ENCODE data around the gene BSG. TPM values are rescaled to one million over a fixed set of nuclear protein-coding genes. Genes with fewer than 3 reads are reported as not detected.
A peak's percentile ranks its signal among the peaks of the same experiment; 100 is the strongest.
"Not testable (repeated sequence)": the region's sequence is repeated elsewhere in the genome, so short reads cannot be mapped to it uniquely, and the experiment has no call there.

The BSG gene
- total and polyA plus RNA-seq, 10 donors: 95.3 to 307 (median 213) TPM

GRCh38 chr19:584240-585001 lies 12.0 kb downstream of the BSG start:
- Histone ChIP-seq H3K36me3 (peaks cover 6 to 45% (median 42%) of the 10 kb centered on the region in 6 donors), H3K27me3 (replicated peaks in 1 of 7) (peaks cover 0 to 59% (median 26%) of the 10 kb centered on the region in 7 donors), H3K27ac (no peak overlapping the region), H3K9me3 (no peaks in the 10 kb centered on the region), H3K4me1 (peaks cover 15 to 35% (median 27%) of the 10 kb centered on the region in 6 donors), H3K4me3 (no peak overlapping the region)
- TF ChIP-seq POLR2AphosphoS5 (IDR thresholded peaks at IDR 0.05) (peak; percentile 64 to 82 (median 66)), POLR2A (IDR thresholded peaks at IDR 0.05) (no peak)
- TF ChIP-seq, protein P1, sequence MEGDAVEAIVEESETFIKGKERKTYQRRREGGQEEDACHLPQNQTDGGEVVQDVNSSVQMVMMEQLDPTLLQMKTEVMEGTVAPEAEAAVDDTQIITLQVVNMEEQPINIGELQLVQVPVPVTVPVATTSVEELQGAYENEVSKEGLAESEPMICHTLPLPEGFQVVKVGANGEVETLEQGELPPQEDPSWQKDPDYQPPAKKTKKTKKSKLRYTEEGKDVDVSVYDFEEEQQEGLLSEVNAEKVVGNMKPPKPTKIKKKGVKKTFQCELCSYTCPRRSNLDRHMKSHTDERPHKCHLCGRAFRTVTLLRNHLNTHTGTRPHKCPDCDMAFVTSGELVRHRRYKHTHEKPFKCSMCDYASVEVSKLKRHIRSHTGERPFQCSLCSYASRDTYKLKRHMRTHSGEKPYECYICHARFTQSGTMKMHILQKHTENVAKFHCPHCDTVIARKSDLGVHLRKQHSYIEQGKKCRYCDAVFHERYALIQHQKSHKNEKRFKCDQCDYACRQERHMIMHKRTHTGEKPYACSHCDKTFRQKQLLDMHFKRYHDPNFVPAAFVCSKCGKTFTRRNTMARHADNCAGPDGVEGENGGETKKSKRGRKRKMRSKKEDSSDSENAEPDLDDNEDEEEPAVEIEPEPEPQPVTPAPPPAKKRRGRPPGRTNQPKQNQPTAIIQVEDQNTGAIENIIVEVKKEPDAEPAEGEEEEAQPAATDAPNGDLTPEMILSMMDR (IDR thresholded peaks at IDR 0.05 in 8 of 11, conservative IDR thresholded peaks at IDR 0.05 in 3 of 11): peak; percentile 77 to 94 (median 89)
- DNase-seq: peak; percentile 89
- WGBS, 5 donors: 34 to 54% (median 39%) methylated on average over 21 to 38 of the region's 38 CpGs
- intact Hi-C loops (cut with DNase I; ENCODE audit: low total_unique reads): loop anchor here (10.0 kb wide), 1 partner anchor 150 kb away; no protein-coding TSS in a partner anchor

GRCh38 chr19:585146-585545 lies 12.8 kb downstream of the BSG start:
- Histone ChIP-seq H3K27me3 (replicated peaks in 1 of 7) (peaks cover 0 to 61% (median 27%) of the 10 kb centered on the region in 7 donors), H3K36me3 (peaks cover 6 to 37% (median 35%) of the 10 kb centered on the region in 6 donors), H3K4me1 (peaks cover 15 to 32% (median 28%) of the 10 kb centered on the region in 6 donors)
- not testable (repeated sequence) for H3K27ac ChIP-seq, H3K9me3 ChIP-seq, H3K4me3 ChIP-seq, DNase-seq
- intact Hi-C loops (cut with DNase I; ENCODE audit: low total_unique reads): loop anchor here (10.0 kb wide), 1 partner anchor 150 kb away; no protein-coding TSS in a partner anchor
- 80 to 89% (median 87%) methylated on average over 18 to 34 of the region's 34 CpGs for WGBS, 5 donors

DNA sequence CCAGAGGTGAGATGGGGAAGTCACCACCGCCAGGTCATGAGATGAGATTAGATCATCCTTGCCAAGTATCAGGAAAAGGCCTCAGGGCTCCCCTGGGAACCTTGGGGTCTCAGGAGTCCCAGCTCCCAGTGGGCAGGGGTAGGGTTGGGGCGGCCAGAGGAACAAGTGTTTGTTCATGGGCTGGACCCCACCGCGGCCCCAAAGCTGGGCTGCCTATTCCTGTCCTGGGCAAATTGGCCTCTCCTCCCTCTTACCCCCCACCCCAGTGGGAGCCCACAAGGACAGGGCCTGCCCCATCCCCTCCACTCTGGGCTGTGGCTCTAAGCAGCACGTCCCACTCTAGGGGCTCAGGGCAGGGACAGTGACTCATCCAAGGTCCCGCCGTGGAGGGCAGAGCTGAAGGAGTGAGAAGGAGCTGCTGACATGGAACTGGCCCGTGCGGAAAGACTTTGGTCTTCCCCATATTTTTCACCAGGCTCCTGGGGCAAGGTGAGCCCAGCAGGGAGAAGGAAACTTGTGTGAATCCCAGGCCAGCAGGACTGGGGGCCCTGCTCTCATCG lies 13.2 kb downstream of the BSG start:
- TF ChIP-seq POLR2AphosphoS5 (IDR thresholded peaks at IDR 0.05) (peak in 1 of 3 donors; percentile 51), POLR2A (IDR thresholded peaks at IDR 0.05) (no peak)
- TF ChIP-seq, protein P1 (IDR thresholded peaks at IDR 0.05 in 8 of 11, conservative IDR thresholded peaks at IDR 0.05 in 3 of 11): no peak
- WGBS, 5 donors: 60 to 86% (median 76%) methylated on average over 9 to 10 of the region's 10 CpGs
- Histone ChIP-seq H3K9me3 (no peaks in the 10 kb centered on the region), H3K4me1 (peaks cover 15 to 37% (median 32%) of the 10 kb centered on the region in 6 donors), H3K27me3 (replicated peaks in 1 of 7) (peaks cover 0 to 66% (median 31%) of the 10 kb centered on the region in 7 donors), H3K36me3 (peaks cover 3 to 32% (median 30%) of the 10 kb centered on the region in 6 donors), H3K4me3 (no peak overlapping the region), H3K27ac (no peak overlapping the region)
- DNase-seq: no peak
- intact Hi-C loops (cut with DNase I; ENCODE audit: low total_unique reads): loop anchor here (10.0 kb wide), 1 partner anchor 149 kb away; no protein-coding TSS in a partner anchor

DNA sequence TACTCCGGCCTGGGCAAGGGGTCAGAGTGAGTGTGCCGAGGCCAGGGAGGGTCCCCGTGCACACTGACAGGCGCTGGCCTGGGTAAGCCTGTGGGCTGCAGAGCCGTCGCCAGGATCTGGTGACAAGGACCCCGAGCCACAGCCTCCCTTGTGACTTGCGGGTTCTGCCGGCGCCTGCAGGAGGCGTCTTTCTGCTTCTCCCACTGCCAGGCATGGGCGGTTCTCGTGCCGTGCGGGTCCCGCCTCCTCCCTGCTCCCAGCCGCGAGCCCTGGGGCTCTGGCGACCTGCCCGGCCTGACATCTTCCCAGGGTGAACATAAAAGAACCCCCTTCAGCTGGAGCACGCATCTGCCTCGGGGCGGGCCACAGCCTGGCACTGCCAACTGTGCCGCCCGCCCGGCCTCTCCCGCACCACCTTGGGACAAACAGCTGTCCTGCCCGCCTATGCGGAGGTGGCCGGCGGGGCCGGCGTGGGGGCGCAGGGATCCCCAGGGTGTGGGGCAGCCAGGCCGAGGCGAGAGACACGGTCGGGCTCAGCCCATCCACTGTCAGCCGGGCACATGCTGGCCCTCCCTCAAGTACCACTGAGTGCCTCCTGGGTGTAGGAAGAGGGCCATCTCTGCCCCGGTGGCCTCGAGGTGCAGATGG lies 15.8 kb downstream of the BSG start:
- H3K4me1 ChIP-seq: peaks cover 15 to 47% (median 40%) of the 10 kb centered on the region in 6 donors
- 5 to 10% (median 8%) methylated on average over 22 to 41 of the region's 41 CpGs for WGBS, 5 donors
- peaks cover 8 to 92% (median 57%) of the 10 kb centered on the region in 7 donors for H3K27me3 ChIP-seq (replicated peaks in 1 of 7)
- no peak overlapping the region for H3K27ac ChIP-seq
- H3K9me3 ChIP-seq: no peaks in the 10 kb centered on the region
- intact Hi-C loops (cut with DNase I; ENCODE audit: low total_unique reads): loop anchor here (10.0 kb wide), 1 partner anchor 147 kb away; no protein-coding TSS in a partner anchor
- peak overlapping the region in 1 of 8 donors; percentile 21 for H3K4me3 ChIP-seq
- DNase-seq: no peak
- TF ChIP-seq POLR2A (IDR thresholded peaks at IDR 0.05) (no peak), POLR2AphosphoS5 (IDR thresholded peaks at IDR 0.05) (peak in 1 of 3 donors; percentile 50)
- TF ChIP-seq, protein P1 (IDR thresholded peaks at IDR 0.05 in 8 of 11, conservative IDR thresholded peaks at IDR 0.05 in 3 of 11): peak in 7 of 11 experiments; percentile 12 to 64 (median 46)
- H3K36me3 ChIP-seq: peaks cover 0 to 7% (median 5%) of the 10 kb centered on the region in 6 donors
